Measurements from ENCODE around the gene OVCH1.

Gene OVCH1

DNA sequence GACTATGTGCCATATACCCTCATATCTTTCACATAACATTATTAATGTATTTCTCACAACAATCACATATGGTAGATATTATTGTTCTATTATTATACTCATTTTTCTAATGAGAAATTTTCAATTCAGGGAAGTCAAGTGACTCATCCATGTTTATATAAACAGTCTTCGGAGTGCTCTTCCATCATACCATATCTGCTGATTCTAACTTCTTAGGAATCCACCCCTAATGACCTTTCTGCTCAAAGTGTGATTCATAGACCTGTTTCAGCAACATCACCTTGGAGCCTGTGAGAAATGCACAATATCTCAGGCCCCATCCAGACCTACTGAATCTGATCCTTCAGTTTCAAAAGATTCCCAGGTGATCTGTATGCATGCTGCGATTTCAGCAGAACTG, 39.8 kb upstream of the OVCH1 start:
- TF ChIP-seq SPI1 (IDR thresholded peaks at IDR 0.05; ENCODE audit: borderline replicate concordance, low read depth) (no peak), POLR2AphosphoS5 (IDR thresholded peaks at IDR 0.05; ENCODE audit: low read depth) (no peak), GABPA (IDR thresholded peaks at IDR 0.05; ENCODE audit: low read depth) (no peak)
- TF ChIP-seq, protein P1, sequence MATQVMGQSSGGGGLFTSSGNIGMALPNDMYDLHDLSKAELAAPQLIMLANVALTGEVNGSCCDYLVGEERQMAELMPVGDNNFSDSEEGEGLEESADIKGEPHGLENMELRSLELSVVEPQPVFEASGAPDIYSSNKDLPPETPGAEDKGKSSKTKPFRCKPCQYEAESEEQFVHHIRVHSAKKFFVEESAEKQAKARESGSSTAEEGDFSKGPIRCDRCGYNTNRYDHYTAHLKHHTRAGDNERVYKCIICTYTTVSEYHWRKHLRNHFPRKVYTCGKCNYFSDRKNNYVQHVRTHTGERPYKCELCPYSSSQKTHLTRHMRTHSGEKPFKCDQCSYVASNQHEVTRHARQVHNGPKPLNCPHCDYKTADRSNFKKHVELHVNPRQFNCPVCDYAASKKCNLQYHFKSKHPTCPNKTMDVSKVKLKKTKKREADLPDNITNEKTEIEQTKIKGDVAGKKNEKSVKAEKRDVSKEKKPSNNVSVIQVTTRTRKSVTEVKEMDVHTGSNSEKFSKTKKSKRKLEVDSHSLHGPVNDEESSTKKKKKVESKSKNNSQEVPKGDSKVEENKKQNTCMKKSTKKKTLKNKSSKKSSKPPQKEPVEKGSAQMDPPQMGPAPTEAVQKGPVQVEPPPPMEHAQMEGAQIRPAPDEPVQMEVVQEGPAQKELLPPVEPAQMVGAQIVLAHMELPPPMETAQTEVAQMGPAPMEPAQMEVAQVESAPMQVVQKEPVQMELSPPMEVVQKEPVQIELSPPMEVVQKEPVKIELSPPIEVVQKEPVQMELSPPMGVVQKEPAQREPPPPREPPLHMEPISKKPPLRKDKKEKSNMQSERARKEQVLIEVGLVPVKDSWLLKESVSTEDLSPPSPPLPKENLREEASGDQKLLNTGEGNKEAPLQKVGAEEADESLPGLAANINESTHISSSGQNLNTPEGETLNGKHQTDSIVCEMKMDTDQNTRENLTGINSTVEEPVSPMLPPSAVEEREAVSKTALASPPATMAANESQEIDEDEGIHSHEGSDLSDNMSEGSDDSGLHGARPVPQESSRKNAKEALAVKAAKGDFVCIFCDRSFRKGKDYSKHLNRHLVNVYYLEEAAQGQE (IDR thresholded peaks at IDR 0.05; ENCODE audit: insufficient replicate concordance, low read depth) = no peak
- TF ChIP-seq, protein P2, sequence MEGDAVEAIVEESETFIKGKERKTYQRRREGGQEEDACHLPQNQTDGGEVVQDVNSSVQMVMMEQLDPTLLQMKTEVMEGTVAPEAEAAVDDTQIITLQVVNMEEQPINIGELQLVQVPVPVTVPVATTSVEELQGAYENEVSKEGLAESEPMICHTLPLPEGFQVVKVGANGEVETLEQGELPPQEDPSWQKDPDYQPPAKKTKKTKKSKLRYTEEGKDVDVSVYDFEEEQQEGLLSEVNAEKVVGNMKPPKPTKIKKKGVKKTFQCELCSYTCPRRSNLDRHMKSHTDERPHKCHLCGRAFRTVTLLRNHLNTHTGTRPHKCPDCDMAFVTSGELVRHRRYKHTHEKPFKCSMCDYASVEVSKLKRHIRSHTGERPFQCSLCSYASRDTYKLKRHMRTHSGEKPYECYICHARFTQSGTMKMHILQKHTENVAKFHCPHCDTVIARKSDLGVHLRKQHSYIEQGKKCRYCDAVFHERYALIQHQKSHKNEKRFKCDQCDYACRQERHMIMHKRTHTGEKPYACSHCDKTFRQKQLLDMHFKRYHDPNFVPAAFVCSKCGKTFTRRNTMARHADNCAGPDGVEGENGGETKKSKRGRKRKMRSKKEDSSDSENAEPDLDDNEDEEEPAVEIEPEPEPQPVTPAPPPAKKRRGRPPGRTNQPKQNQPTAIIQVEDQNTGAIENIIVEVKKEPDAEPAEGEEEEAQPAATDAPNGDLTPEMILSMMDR (IDR thresholded peaks at IDR 0.05; ENCODE audit: insufficient read depth, low read length) = no peak
- Histone ChIP-seq H3K4me3 (replicated peaks; ENCODE audit: insufficient read depth, low read length) (no peak overlapping the region), H3K27ac (replicated peaks) (no peak overlapping the region), H3K27me3 (ENCODE audit: insufficient read depth, poor library complexity, severe bottlenecking) (no peaks in the 10 kb centered on the region)
- DNase-seq (ENCODE audit: low read depth in 1 of 2, low spot score in 1 of 2) = no peak

DNA sequence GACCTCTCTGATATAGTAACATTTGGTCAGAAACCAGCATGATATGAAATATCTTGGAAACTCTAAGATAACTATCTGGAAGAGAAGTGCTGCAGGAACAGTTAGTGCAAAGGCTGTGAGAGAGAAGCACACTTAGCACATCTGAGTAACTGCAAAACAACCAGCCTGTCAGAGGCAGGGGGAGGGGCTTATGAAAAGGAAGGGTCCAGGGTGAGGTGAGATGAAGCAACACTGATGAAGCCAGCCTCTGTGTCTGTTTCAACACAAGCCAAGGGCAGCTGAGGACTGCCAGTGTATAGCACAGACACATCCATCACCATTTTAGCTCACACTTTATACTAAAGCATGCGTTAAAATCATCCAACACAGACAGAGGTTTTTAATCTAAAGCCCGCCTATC, 37.4 kb upstream of the OVCH1 start:
- H3K4me3 ChIP-seq (replicated peaks; ENCODE audit: insufficient read depth, low read length) = no peak overlapping the region
- no peaks in the 10 kb centered on the region for H3K27me3 ChIP-seq (ENCODE audit: insufficient read depth, poor library complexity, severe bottlenecking)
- H3K27ac ChIP-seq (replicated peaks) = peak overlapping the region; percentile 24; the same call in 1 of the 2 replicates
- peak; percentile 37 to 86 for DNase-seq (ENCODE audit: low read depth in 1 of 2, low spot score in 1 of 2)
- TF ChIP-seq, protein P1 (IDR thresholded peaks at IDR 0.05; ENCODE audit: insufficient replicate concordance, low read depth) = no peak
- TF ChIP-seq SPI1 (IDR thresholded peaks at IDR 0.05; ENCODE audit: borderline replicate concordance, low read depth) = no peak
- TF ChIP-seq GABPA (IDR thresholded peaks at IDR 0.05; ENCODE audit: low read depth) = no peak
- no peak for TF ChIP-seq POLR2AphosphoS5 (IDR thresholded peaks at IDR 0.05; ENCODE audit: low read depth)
- TF ChIP-seq, protein P2 (IDR thresholded peaks at IDR 0.05; ENCODE audit: insufficient read depth, low read length) = no peak

DNA sequence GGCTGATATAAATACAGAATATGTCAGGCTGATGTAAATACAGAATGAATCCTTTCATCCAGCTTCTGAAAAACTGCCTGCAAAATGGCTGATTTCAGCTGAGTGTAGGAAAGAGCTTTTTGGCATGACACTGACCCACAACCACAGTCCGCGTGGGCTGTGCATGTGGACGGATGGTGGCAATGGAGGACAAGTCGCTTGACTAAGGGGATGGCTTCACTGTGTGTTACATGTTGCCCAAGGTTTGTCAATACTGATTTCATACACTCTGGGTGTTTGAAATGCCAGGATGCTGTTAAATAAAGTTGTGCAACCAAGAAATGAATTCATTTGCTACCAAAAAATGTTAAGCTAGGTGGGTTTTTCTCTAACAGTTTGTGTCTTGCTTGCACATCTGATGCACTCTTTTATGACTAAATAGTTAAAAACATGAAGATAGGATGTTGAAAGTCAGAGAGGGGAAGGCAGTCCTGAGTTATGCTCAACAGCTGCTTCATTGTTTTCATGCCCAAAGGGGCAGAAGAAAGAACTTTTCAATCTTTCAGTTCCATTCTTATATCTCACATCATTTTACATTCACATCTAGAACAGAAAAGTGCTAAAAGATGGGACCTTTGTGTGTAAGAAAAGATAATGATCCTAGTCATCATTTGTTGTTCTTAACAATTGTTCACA, 36.5 kb upstream of the OVCH1 start:
- no peaks in the 10 kb centered on the region for H3K27me3 ChIP-seq (ENCODE audit: insufficient read depth, poor library complexity, severe bottlenecking)
- peak overlapping the region; percentile 3 for H3K27ac ChIP-seq (replicated peaks)
- H3K4me3 ChIP-seq (replicated peaks; ENCODE audit: insufficient read depth, low read length) = no peak overlapping the region
- TF ChIP-seq SPI1 (IDR thresholded peaks at IDR 0.05; ENCODE audit: borderline replicate concordance, low read depth) = no peak
- no peak for TF ChIP-seq GABPA (IDR thresholded peaks at IDR 0.05; ENCODE audit: low read depth)
- TF ChIP-seq, protein P2 (IDR thresholded peaks at IDR 0.05; ENCODE audit: insufficient read depth, low read length) = no peak
- TF ChIP-seq, protein P1 (IDR thresholded peaks at IDR 0.05; ENCODE audit: insufficient replicate concordance, low read depth) = no peak
- no peak for TF ChIP-seq POLR2AphosphoS5 (IDR thresholded peaks at IDR 0.05; ENCODE audit: low read depth)
- DNase-seq (ENCODE audit: low read depth in 1 of 2, low spot score in 1 of 2) = peak in 1 of 2 experiments; percentile 36

All from HL-60 (cell line).